GM10266 (cell line): Measurements from ENCODE around the gene E2F4.
A peak's percentile ranks its signal among the peaks of the same experiment; 100 is the strongest.

Experiments
- DNase-seq: peaks from one replicate; pipeline ENCODE4 v3.0.0; 2012; ENCODE audit errors: extremely low spot score
- CTCF ChIP-seq: IDR thresholded peaks from 2 replicates; pipeline ENCODE4 v1.5.1; 2012; ENCODE audit warnings: mild to moderate bottlenecking, low read depth; ENCODE audit not compliant: control insufficient read depth, insufficient read depth; ENCODE audit errors: missing control alignments

E2F4 gene

GRCh38 chr16:67179421-67180080 lies 12.4 kb upstream of the E2F4 start:
- DNase-seq = no peak
- peak; percentile 30 for TF ChIP-seq CTCF

GRCh38 chr16:67180166-67180565 lies 11.8 kb upstream of the E2F4 start:
- DNase-seq = no peak
- no peak for TF ChIP-seq CTCF

GRCh38 chr16:67181346-67181745 lies 10.6 kb upstream of the E2F4 start:
- no peak for DNase-seq
- no peak for TF ChIP-seq CTCF

- TF ChIP-seq CTCF = no peak
- no peak for DNase-seq
Measured at GRCh38 chr16:67182288-67182687, 9.7 kb upstream of the E2F4 start.

GRCh38 chr16:67183284-67183626 lies 8.7 kb upstream of the E2F4 start:
- TF ChIP-seq CTCF = no peak

GRCh38 chr16:67183627-67184452 lies 8.1 kb upstream of the E2F4 start, which contains the start of gene MATCAP1:
MATCAP1 (minus strand) TSS chr16:67183963; CDS start chr16:67180610, 3,353 bp downstream.
- no peak for TF ChIP-seq CTCF

More at GRCh38 chr16:67183284-67183626, 8.7 kb upstream of the E2F4 start:
- no peak for DNase-seq

GRCh38 chr16:67184453-67184994 lies 7.4 kb upstream of the E2F4 start:
- no peak for TF ChIP-seq CTCF
- DNase-seq = no peak

More at GRCh38 chr16:67183627-67184452, 8.1 kb upstream of the E2F4 start, which contains the start of gene MATCAP1:
- peak; percentile 100 for DNase-seq
